ENCODE data around the gene MCF2L2.
A peak's percentile ranks its signal among the peaks of the same experiment; 100 is the strongest.
"Not testable (repeated sequence)": the region's sequence is repeated elsewhere in the genome, so short reads cannot be mapped to it uniquely, and the experiment has no call there.

The MCF2L2 gene

GRCh38 chr3:183444748-183445147, 16.3 kb upstream of the MCF2L2 start:
- no peak for DNase-seq (ENCODE audit: low spot score)

- DNase-seq (ENCODE audit: low spot score), result no peak
Observed at GRCh38 chr3:183443395-183444385, 15.3 kb upstream of the MCF2L2 start.

- no peak for DNase-seq (ENCODE audit: low spot score)
Observed at GRCh38 chr3:183442994-183443393, 14.6 kb upstream of the MCF2L2 start.

- DNase-seq (ENCODE audit: low spot score), result not testable (repeated sequence)
Observed at GRCh38 chr3:183440521-183440920, 12.1 kb upstream of the MCF2L2 start.

GRCh38 chr3:183439515-183439914, 11.1 kb upstream of the MCF2L2 start:
- no peak for DNase-seq (ENCODE audit: low spot score)

GRCh38 chr3:183438735-183439134, 10.3 kb upstream of the MCF2L2 start:
- DNase-seq (ENCODE audit: low spot score), result no peak

- no peak for DNase-seq (ENCODE audit: low spot score)
Observed at GRCh38 chr3:183437666-183438564, 9.5 kb upstream of the MCF2L2 start.

GRCh38 chr3:183437061-183437460, 8.6 kb upstream of the MCF2L2 start:
- DNase-seq (ENCODE audit: low spot score), result no peak

- DNase-seq (ENCODE audit: low spot score), result no peak
Observed at GRCh38 chr3:183435661-183436060, 7.2 kb upstream of the MCF2L2 start.

- DNase-seq (ENCODE audit: low spot score), result no peak
Observed at GRCh38 chr3:183434992-183435391, 6.6 kb upstream of the MCF2L2 start.

- no peak for DNase-seq (ENCODE audit: low spot score)
Observed at GRCh38 chr3:183434503-183434902, 6.1 kb upstream of the MCF2L2 start.

- no peak for DNase-seq (ENCODE audit: low spot score)
Observed at GRCh38 chr3:183430325-183430957, 2.0 kb upstream of the MCF2L2 start.

- DNase-seq (ENCODE audit: low spot score), result peak; percentile 72
Observed at GRCh38 chr3:183427876-183428446, 458 bp downstream of the MCF2L2 start.

- DNase-seq (ENCODE audit: low spot score), result no peak
Observed at GRCh38 chr3:183427196-183427875, 1.1 kb downstream of the MCF2L2 start.

- not testable (repeated sequence) for DNase-seq (ENCODE audit: low spot score)
Observed at GRCh38 chr3:183418807-183419206, 9.6 kb downstream of the MCF2L2 start.

- no peak for DNase-seq (ENCODE audit: low spot score)
Observed at GRCh38 chr3:183411216-183411922, 17.1 kb downstream of the MCF2L2 start.

GRCh38 chr3:183410759-183411158, 17.7 kb downstream of the MCF2L2 start:
- DNase-seq (ENCODE audit: low spot score), result no peak

GRCh38 chr3:183410280-183410679, 18.1 kb downstream of the MCF2L2 start:
- DNase-seq (ENCODE audit: low spot score), result no peak

- DNase-seq (ENCODE audit: low spot score), result no peak
Observed at GRCh38 chr3:183409219-183409618, 19.2 kb downstream of the MCF2L2 start.

GRCh38 chr3:183401678-183402077, 26.7 kb downstream of the MCF2L2 start:
- no peak for DNase-seq (ENCODE audit: low spot score)

GRCh38 chr3:183400352-183400751, 28.1 kb downstream of the MCF2L2 start:
- no peak for DNase-seq (ENCODE audit: low spot score)
